GM12864 (cell line): ENCODE results near the gene KYNU.
"Not testable (repeated sequence)": the region's sequence is repeated elsewhere in the genome, so short reads cannot be mapped to it uniquely, and the experiment has no call there.

Source experiments
- DNase-seq: peaks from one replicate; pipeline ENCODE4 v3.0.0-alpha.2; 2011; ENCODE audit warnings: low read depth
- H3K4me3 ChIP-seq: 2 replicates; pipeline ENCODE4 v1.5.1; 2011; ENCODE audit warnings: mild to moderate bottlenecking, low read depth, low read length, control low read depth
- TF ChIP-seq, protein P1 (sequence below): IDR thresholded peaks from 2 replicates; pipeline ENCODE4 v1.5.1; 2011; ENCODE audit warnings: low read depth, mild to moderate bottlenecking, moderate library complexity, low read length, control low read depth, inconsistent platforms; ENCODE audit errors: missing control alignments

The KYNU gene

GRCh38 chr2:143063612-143064200, 186.2 kb downstream of the KYNU start:
- TF ChIP-seq, protein P1, sequence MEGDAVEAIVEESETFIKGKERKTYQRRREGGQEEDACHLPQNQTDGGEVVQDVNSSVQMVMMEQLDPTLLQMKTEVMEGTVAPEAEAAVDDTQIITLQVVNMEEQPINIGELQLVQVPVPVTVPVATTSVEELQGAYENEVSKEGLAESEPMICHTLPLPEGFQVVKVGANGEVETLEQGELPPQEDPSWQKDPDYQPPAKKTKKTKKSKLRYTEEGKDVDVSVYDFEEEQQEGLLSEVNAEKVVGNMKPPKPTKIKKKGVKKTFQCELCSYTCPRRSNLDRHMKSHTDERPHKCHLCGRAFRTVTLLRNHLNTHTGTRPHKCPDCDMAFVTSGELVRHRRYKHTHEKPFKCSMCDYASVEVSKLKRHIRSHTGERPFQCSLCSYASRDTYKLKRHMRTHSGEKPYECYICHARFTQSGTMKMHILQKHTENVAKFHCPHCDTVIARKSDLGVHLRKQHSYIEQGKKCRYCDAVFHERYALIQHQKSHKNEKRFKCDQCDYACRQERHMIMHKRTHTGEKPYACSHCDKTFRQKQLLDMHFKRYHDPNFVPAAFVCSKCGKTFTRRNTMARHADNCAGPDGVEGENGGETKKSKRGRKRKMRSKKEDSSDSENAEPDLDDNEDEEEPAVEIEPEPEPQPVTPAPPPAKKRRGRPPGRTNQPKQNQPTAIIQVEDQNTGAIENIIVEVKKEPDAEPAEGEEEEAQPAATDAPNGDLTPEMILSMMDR = no peak
- no peak for DNase-seq

DNA sequence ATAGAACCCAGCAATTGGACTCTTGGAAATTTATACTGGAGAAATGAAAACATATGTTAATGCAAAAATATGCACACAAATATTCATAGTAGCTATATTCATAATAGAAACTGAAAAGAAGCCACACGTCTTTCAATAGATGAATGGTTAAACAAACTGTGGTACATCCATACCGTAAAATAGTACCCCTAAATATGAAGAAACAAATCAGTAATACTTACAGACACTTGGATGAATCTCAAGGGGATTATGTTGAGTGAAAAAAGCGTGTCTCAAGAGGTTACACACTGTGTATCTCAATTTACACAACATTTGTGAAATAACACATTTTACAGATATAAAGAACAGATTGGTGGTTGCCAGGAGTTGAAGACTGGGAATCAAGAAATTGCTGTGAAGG, 190.6 kb downstream of the KYNU start:
- DNase-seq = no peak
- TF ChIP-seq, protein P1 = no peak
- H3K4me3 ChIP-seq = no peak overlapping the region

More at GRCh38 chr2:143063612-143064200, 186.2 kb downstream of the KYNU start:
- no peak overlapping the region for H3K4me3 ChIP-seq

DNA sequence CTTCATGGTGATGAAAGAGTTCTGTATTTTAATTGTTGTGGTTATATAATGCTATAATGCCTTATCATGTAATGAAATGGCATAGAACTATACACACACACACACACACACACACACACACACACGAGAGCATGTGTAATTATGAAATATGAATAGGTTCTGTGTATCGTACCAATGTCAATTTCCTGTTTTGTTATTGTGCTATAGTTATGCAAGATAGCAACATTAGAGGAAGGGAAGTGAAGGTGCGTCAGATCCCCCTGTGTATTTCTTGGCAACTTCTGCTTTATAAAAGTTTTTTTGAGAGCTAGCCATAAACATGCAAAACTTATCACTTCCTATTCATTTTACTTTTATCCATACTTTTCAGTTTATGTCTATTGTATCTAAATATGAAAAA, 191.0 kb downstream of the KYNU start:
- no peak for DNase-seq
- TF ChIP-seq, protein P1 = no peak
- no peak overlapping the region for H3K4me3 ChIP-seq

DNA sequence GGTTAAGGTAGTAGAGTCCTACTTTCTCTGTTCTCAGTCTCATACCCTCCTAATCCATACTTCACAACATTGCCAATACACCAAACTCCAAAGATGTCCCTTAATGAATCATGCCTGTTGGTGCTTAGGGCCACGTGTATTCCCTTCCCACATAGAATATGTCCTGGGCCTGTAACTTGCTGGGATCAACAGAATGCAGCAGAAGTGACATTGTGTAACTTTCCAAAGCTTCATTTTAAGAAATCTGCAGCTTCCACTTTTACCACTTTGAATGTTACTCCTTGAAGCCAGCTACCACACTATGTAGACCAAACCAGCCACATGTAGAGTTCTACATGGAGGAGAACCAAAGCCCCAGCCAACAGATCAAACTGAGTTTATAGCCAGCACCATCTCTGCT, 193.2 kb downstream of the KYNU start:
- DNase-seq = no peak
- TF ChIP-seq, protein P1 = no peak
- H3K4me3 ChIP-seq = no peak overlapping the region

GRCh38 chr2:143071185-143071876, 193.9 kb downstream of the KYNU start:
- TF ChIP-seq, protein P1 = no peak
- DNase-seq = no peak
- H3K4me3 ChIP-seq = no peak overlapping the region

DNA sequence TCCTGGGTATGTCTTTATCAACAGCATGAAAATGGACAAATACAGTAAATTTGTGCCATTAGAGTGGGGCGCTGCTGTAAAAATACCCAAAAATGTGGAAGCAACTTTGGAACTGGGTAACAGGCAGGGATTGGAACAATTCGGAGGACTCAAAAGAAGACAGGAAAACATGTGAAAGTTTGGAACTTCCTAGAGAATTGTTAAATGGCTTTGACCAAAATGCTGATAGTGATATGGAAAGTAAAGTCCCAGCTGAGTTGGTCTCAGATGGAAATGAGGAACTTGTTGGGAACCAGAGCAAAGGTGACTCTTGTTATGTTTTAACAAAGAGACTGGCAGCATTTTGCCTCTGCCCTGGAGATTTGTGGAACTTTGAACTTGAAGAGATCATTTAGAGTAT, 197.4 kb downstream of the KYNU start:
- not testable (repeated sequence) for H3K4me3 ChIP-seq, DNase-seq

GRCh38 chr2:143075711-143076110, 198.2 kb downstream of the KYNU start:
- no peak for DNase-seq
- TF ChIP-seq, protein P1 = no peak
- H3K4me3 ChIP-seq = no peak overlapping the region
